HepG2 (cell line): ENCODE measurements around the gene PRR22. TPM values are rescaled to one million over a fixed set of nuclear protein-coding genes. Genes with fewer than 3 reads are reported as not detected.

Source experiments
- GRHL1 ChIP-seq: sonication (generic); formaldehyde crosslinking; conservative IDR thresholded peaks from 2 replicates; pipeline ENCODE4 v1.8.0; 2022; ENCODE audit warnings: missing genetic modification reagents
- GTF3A ChIP-seq: sonication (generic); formaldehyde crosslinking; conservative IDR thresholded peaks from 2 replicates; pipeline ENCODE4 v1.4.0; 2020; ENCODE audit warnings: mild to moderate bottlenecking, missing genetic modification reagents
- HCFC1 ChIP-seq: fragments of 150-350 bp; IDR thresholded peaks from 2 replicates; pipeline ENCODE4 v1.6.1; 2014; ENCODE audit warnings: low read depth, low read length
- HMG20A ChIP-seq: IDR thresholded peaks from 2 replicates; pipeline ENCODE4 v1.6.1; 2016; ENCODE audit warnings: borderline replicate concordance
- KLF11 ChIP-seq: IDR thresholded peaks from 2 replicates; pipeline ENCODE4 v1.6.1; 2016; ENCODE audit warnings: missing compliant biosample characterization
- LBX2 ChIP-seq: sonication (generic); formaldehyde crosslinking; IDR thresholded peaks from 2 replicates; pipeline ENCODE4 v1.5.0; 2020; ENCODE audit warnings: missing genetic modification reagents, mild to moderate bottlenecking, borderline replicate concordance
- PBX3 ChIP-seq: sonication (generic); formaldehyde crosslinking; IDR thresholded peaks from 2 replicates; pipeline ENCODE4 v1.8.1; 2023; ENCODE audit warnings: missing genetic modification reagents, inconsistent platforms, borderline replicate concordance
- PLRG1 ChIP-seq: fragments of 450-650 bp; conservative IDR thresholded peaks from 2 replicates; pipeline ENCODE4 v1.6.1; 2016
- SIN3A ChIP-seq: IDR thresholded peaks from 2 replicates; pipeline ENCODE4 v1.6.1; 2011; ENCODE audit warnings: low read depth, mild to moderate bottlenecking, control low read depth, low read length, borderline replicate concordance
- SMAD3 ChIP-seq: sonication (generic); formaldehyde crosslinking; IDR thresholded peaks from 2 replicates; pipeline ENCODE4 v1.4.0; 2020; ENCODE audit warnings: missing genetic modification reagents
- SSRP1 ChIP-seq: IDR thresholded peaks from 2 replicates; pipeline ENCODE4 v1.6.1; 2016; ENCODE audit warnings: control low read depth
- ZBTB7B ChIP-seq: sonication (generic); formaldehyde crosslinking; IDR thresholded peaks from 2 replicates; pipeline ENCODE4 v1.4.0; 2020; ENCODE audit warnings: missing genetic modification reagents
- ZNF282 ChIP-seq: fragments of 450-650 bp; IDR thresholded peaks from 2 replicates; pipeline ENCODE4 v1.6.1; 2018; ENCODE audit not compliant: partially characterized antibody
- ZNF34 ChIP-seq: sonication (generic); formaldehyde crosslinking; IDR thresholded peaks from 2 replicates; pipeline ENCODE4 v1.4.0; 2020; ENCODE audit warnings: mild to moderate bottlenecking, missing genetic modification reagents, borderline replicate concordance
- ZNF510 ChIP-seq: sonication (generic); formaldehyde crosslinking; IDR thresholded peaks from 2 replicates; pipeline ENCODE4 v1.4.0; 2020; ENCODE audit warnings: low read depth, mild to moderate bottlenecking, missing genetic modification reagents
- ZNF543 ChIP-seq: sonication (generic); formaldehyde crosslinking; IDR thresholded peaks from 2 replicates; pipeline ENCODE4 v1.4.0; 2020; ENCODE audit warnings: mild to moderate bottlenecking, missing genetic modification reagents
- ZNF598 ChIP-seq: sonication (generic); formaldehyde crosslinking; IDR thresholded peaks from 2 replicates; pipeline ENCODE4 v1.5.1; 2020; ENCODE audit warnings: mild to moderate bottlenecking, missing genetic modification reagents, borderline replicate concordance
- polyA plus RNA-seq, 8 experiments: library from polyadenylated mRNA; depleted of rRNA in 3 of 8; stranded (reverse) in 7 of 8; unstranded in 1 of 8; fragments of >200 nt; fragmentation: Illumina TruSeq in 4 of 8; extraction: Trizol in 4 of 8; gene quantifications; 2 replicates each; pipeline versions ENCODE4 v1.2.1 to v1.2.3, GENCODE V29; 2011 to 2016; ENCODE audit warnings: low read depth in 4 of 8, missing spikeins in 1 of 8, mixed read lengths in 1 of 8; ENCODE audit not compliant: insufficient read depth in 1 of 8
- total RNA-seq, 5 experiments: library from RNA; depleted of rRNA; stranded (reverse); fragments of >200 nt; fragmentation: Illumina TruSeq; extraction: Trizol; gene quantifications; 2 replicates each; pipeline ENCODE4 v1.2.3, GENCODE V29; 2016; ENCODE audit warnings: low read depth in 1 of 5
- TF ChIP-seq, protein P1 (sequence below): fragments of 450-650 bp; IDR thresholded peaks from 2 replicates; pipeline ENCODE4 v1.6.1; 2016
- TF ChIP-seq, protein P2 (sequence below): sonication (generic); formaldehyde crosslinking; IDR thresholded peaks from 2 replicates; pipeline ENCODE4 v1.5.1; 2020; ENCODE audit warnings: mild to moderate bottlenecking, missing genetic modification reagents, borderline replicate concordance

Gene PRR22
- total and polyA plus RNA-seq, 2 of the 13 experiments (the other 11 are each of a cell fraction or from before 2014, with no cell fraction given) = 0.84 to 2.3 TPM

DNA sequence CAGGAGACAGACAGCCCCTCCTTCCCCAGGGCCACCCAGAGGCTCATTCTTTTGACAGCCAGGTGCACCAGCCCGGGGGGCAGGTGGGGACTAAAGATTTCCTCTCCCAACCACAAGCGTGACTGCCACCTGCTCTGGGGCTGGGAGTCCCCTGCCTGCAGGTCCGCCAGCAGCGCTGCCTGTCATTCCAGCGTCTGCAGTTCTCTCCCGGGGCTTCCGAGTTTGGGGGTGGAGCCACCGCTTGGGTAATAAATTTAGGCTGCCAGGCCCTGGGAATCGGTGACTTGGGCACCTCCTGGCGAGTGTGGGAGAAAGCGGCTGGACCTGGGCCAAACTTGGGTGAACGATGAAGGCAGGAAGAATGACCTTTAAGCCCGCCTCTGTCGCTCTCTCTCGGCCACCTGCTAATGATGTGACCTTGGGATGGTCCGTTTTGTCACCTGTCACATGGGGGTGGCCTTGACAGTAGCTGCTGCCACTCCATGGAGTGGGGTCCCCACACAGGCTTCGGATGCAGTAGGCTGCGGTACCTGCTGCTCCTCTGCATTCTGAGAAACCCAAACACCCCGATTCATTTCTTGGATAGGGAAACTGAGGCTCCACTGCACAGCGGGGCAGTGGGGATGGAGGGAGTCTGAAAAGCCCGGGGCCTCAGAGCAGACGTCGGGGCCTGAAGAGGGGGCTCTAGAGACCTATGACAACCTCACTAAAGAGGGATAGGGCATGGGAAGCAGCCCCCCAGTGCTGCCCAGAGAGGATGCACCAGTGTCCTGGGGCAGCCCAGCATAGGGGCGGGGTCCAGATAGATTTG, 42.2 kb upstream of the PRR22 start (continued):
- TF ChIP-seq KLF11 (CRISPR knock-in tag) = peak; percentile 78; the same call in 1 of the 2 replicates
- peak; percentile 67; the same call in 1 of the 2 replicates for TF ChIP-seq ZNF598 (CRISPR knock-in tag)
- TF ChIP-seq HCFC1 = no peak
- TF ChIP-seq, protein P1, sequence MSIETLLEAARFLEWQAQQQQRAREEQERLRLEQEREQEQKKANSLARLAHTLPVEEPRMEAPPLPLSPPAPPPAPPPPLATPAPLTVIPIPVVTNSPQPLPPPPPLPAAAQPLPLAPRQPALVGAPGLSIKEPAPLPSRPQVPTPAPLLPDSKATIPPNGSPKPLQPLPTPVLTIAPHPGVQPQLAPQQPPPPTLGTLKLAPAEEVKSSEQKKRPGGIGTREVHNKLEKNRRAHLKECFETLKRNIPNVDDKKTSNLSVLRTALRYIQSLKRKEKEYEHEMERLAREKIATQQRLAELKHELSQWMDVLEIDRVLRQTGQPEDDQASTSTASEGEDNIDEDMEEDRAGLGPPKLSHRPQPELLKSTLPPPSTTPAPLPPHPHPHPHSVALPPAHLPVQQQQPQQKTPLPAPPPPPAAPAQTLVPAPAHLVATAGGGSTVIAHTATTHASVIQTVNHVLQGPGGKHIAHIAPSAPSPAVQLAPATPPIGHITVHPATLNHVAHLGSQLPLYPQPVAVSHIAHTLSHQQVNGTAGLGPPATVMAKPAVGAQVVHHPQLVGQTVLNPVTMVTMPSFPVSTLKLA = no peak
- TF ChIP-seq ZNF282 = no peak
- peak; percentile 75; the same call in 1 of the 2 replicates for TF ChIP-seq SMAD3 (CRISPR knock-in tag)
- no peak for TF ChIP-seq ZNF510 (CRISPR knock-in tag)
- TF ChIP-seq SSRP1 (CRISPR knock-in tag) = no peak; the same call in 1 of the 2 replicates
- no peak for TF ChIP-seq GRHL1 (CRISPR knock-in tag)
- TF ChIP-seq ZNF34 = no peak
- no peak for TF ChIP-seq PBX3 (CRISPR knock-in tag)
- no peak for TF ChIP-seq PLRG1
- 0 out of 2 replicates have a peak, but pooled peaks have one; percentile 58 for TF ChIP-seq ZBTB7B
- no peak for TF ChIP-seq SIN3A
- TF ChIP-seq HMG20A = peak; percentile 66; the same call in 1 of the 2 replicates
- 0 out of 2 replicates have a peak, but pooled peaks have one; percentile 82 for TF ChIP-seq GTF3A (CRISPR knock-in tag)
- TF ChIP-seq LBX2 (CRISPR knock-in tag) = no peak
- TF ChIP-seq ZNF543 (CRISPR knock-in tag) = 0 out of 2 replicates have a peak, but pooled peaks have one; percentile 43
- TF ChIP-seq, protein P2, sequence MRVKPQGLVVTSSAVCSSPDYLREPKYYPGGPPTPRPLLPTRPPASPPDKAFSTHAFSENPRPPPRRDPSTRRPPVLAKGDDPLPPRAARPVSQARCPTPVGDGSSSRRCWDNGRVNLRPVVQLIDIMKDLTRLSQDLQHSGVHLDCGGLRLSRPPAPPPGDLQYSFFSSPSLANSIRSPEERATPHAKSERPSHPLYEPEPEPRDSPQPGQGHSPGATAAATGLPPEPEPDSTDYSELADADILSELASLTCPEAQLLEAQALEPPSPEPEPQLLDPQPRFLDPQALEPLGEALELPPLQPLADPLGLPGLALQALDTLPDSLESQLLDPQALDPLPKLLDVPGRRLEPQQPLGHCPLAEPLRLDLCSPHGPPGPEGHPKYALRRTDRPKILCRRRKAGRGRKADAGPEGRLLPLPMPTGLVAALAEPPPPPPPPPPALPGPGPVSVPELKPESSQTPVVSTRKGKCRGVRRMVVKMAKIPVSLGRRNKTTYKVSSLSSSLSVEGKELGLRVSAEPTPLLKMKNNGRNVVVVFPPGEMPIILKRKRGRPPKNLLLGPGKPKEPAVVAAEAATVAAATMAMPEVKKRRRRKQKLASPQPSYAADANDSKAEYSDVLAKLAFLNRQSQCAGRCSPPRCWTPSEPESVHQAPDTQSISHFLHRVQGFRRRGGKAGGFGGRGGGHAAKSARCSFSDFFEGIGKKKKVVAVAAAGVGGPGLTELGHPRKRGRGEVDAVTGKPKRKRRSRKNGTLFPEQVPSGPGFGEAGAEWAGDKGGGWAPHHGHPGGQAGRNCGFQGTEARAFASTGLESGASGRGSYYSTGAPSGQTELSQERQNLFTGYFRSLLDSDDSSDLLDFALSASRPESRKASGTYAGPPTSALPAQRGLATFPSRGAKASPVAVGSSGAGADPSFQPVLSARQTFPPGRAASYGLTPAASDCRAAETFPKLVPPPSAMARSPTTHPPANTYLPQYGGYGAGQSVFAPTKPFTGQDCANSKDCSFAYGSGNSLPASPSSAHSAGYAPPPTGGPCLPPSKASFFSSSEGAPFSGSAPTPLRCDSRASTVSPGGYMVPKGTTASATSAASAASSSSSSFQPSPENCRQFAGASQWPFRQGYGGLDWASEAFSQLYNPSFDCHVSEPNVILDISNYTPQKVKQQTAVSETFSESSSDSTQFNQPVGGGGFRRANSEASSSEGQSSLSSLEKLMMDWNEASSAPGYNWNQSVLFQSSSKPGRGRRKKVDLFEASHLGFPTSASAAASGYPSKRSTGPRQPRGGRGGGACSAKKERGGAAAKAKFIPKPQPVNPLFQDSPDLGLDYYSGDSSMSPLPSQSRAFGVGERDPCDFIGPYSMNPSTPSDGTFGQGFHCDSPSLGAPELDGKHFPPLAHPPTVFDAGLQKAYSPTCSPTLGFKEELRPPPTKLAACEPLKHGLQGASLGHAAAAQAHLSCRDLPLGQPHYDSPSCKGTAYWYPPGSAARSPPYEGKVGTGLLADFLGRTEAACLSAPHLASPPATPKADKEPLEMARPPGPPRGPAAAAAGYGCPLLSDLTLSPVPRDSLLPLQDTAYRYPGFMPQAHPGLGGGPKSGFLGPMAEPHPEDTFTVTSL = no peak
